B cell (primary cell): ENCODE results near the gene TEX11.

Experiments
- CTCF ChIP-seq: fragments of 200-600 bp; IDR thresholded peaks from one replicate; pipeline ENCODE4 v1.8.0; 2022; ENCODE audit warnings: antibody characterized with exemption, mild to moderate bottlenecking
- EZH2 ChIP-seq: IDR thresholded peaks from 2 replicates; pipeline ENCODE4 v1.6.1; 2012; ENCODE audit warnings: borderline replicate concordance, low read depth, mild to moderate bottlenecking, moderate library complexity, low read length; ENCODE audit not compliant: insufficient read depth, poor library complexity, severe bottlenecking

GRCh38 chrX:70605352-70605751 lies 303.2 kb downstream of the TEX11 start:
- TF ChIP-seq CTCF (no peak), EZH2 (no peak)
